GM20000 (cell line): Measurements from ENCODE around the gene TLN1.

Experiments
- DNase-seq: peaks from one replicate; pipeline ENCODE4 v3.0.0; 2012; ENCODE audit warnings: low spot score
- TF ChIP-seq, protein P1 (sequence below): IDR thresholded peaks from 2 replicates; pipeline ENCODE4 v1.5.1; 2012; ENCODE audit warnings: mild to moderate bottlenecking, control low read depth; ENCODE audit errors: extremely low read depth, missing control alignments

The TLN1 gene

GRCh38 chr9:35718721-35719511, 13.1 kb downstream of the TLN1 start:
- TF ChIP-seq, protein P1, sequence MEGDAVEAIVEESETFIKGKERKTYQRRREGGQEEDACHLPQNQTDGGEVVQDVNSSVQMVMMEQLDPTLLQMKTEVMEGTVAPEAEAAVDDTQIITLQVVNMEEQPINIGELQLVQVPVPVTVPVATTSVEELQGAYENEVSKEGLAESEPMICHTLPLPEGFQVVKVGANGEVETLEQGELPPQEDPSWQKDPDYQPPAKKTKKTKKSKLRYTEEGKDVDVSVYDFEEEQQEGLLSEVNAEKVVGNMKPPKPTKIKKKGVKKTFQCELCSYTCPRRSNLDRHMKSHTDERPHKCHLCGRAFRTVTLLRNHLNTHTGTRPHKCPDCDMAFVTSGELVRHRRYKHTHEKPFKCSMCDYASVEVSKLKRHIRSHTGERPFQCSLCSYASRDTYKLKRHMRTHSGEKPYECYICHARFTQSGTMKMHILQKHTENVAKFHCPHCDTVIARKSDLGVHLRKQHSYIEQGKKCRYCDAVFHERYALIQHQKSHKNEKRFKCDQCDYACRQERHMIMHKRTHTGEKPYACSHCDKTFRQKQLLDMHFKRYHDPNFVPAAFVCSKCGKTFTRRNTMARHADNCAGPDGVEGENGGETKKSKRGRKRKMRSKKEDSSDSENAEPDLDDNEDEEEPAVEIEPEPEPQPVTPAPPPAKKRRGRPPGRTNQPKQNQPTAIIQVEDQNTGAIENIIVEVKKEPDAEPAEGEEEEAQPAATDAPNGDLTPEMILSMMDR = no peak
- DNase-seq = no peak

DNA sequence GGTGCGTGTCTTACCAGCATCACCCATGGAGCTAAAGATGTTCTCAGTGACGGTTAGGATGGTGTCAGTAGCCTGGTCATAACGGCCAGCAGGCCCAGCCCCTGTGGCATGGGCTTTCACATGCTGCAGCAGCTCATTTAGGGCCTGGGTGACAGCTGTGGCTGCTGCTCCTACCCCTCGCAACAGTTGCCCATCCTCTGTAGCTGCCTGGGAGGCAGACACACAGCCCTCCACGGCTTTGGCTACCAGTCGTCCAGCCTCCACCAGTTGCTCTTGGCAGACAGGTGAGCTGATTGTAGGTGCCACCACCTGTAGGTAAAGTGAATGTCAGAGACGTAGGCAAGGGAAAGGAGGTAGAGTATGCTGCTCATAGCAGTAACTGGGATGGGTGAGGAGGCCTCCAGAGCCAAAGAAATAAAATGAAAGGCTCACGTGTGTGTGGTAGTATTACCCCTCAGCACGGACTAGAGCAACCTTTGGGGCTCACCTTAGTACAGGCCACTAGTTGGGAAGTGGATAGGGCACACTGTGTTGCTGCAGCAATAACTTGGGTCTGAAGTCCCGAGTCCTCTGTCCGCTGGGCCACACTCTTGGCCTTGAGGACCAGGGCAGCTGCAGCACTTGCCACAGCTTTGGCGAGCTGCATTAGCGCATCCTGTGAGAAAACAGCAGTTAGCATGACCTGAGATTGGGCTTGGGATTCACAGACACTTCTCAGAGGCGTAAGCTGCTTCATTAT, 14.7 kb downstream of the TLN1 start:
- TF ChIP-seq, protein P1 = no peak
- no peak for DNase-seq

GRCh38 chr9:35716230-35716629, 15.8 kb downstream of the TLN1 start:
- no peak for DNase-seq
- TF ChIP-seq, protein P1 = no peak

- TF ChIP-seq, protein P1 = no peak
- no peak for DNase-seq
Measured at GRCh38 chr9:35714579-35715252, 17.3 kb downstream of the TLN1 start.

DNA sequence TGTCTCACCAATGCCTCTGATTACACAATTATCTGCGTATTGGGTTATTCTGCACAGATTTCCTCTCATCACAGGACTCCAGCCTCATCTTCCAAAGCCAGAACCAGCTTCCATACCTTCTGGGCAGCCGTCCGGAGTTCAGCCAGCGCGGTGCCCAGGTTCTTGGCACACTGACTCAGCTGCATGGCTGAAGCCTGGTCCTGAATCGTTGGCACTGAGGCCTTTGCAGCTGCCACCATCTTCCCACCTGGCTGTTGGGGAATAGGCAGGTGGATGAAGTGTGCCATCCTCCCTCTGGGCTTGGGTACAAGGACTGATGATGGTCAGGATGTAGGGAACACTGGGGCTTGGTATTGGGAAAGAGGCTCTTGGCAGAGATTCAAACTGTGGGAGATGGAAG, 17.9 kb downstream of the TLN1 start:
- DNase-seq = no peak

GRCh38 chr9:35713578-35713977, 18.4 kb downstream of the TLN1 start:
- DNase-seq = no peak
- TF ChIP-seq, protein P1 = no peak

More for the DNA sequence above, 17.9 kb downstream of the TLN1 start:
- TF ChIP-seq, protein P1 = no peak
